ENCODE data around the gene PEX14. TPM values are rescaled to one million over a fixed set of nuclear protein-coding genes. Genes with fewer than 3 reads are reported as not detected.
A peak's percentile ranks its signal among the peaks of the same experiment; 100 is the strongest.

The PEX14 gene
- polyA plus RNA-seq, 1 donor from 2014 or later = 13.5 TPM

- H3K27ac ChIP-seq (ENCODE audit: low read length) = no peak overlapping the region
- H3K9me3 ChIP-seq (ENCODE audit: low read length) = no peaks in the 10 kb centered on the region
- H3K4me2 ChIP-seq (ENCODE audit: low read length) = no peak overlapping the region
- no peak overlapping the region for H2AFZ ChIP-seq (ENCODE audit: low read depth, low read length)
- no peaks in the 10 kb centered on the region for H3K79me2 ChIP-seq (replicated peaks; ENCODE audit: insufficient read depth, low read length)
- H4K20me1 ChIP-seq (ENCODE audit: insufficient read depth) = no peaks in the 10 kb centered on the region
- TF ChIP-seq TAF1 (IDR thresholded peaks at IDR 0.05; ENCODE audit: low read depth) = no peak
- no peak for TF ChIP-seq EP300 (conservative IDR thresholded peaks at IDR 0.05; ENCODE audit: poor library complexity, severe bottlenecking)
- TF ChIP-seq, protein P1, sequence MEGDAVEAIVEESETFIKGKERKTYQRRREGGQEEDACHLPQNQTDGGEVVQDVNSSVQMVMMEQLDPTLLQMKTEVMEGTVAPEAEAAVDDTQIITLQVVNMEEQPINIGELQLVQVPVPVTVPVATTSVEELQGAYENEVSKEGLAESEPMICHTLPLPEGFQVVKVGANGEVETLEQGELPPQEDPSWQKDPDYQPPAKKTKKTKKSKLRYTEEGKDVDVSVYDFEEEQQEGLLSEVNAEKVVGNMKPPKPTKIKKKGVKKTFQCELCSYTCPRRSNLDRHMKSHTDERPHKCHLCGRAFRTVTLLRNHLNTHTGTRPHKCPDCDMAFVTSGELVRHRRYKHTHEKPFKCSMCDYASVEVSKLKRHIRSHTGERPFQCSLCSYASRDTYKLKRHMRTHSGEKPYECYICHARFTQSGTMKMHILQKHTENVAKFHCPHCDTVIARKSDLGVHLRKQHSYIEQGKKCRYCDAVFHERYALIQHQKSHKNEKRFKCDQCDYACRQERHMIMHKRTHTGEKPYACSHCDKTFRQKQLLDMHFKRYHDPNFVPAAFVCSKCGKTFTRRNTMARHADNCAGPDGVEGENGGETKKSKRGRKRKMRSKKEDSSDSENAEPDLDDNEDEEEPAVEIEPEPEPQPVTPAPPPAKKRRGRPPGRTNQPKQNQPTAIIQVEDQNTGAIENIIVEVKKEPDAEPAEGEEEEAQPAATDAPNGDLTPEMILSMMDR (IDR thresholded peaks at IDR 0.05; ENCODE audit: poor library complexity, severe bottlenecking) = no peak
- no peak for TF ChIP-seq MXI1 (conservative IDR thresholded peaks at IDR 0.05; ENCODE audit: poor library complexity, severe bottlenecking)
- no peak for TF ChIP-seq RAD21 (conservative IDR thresholded peaks at IDR 0.05)
- no peak for TF ChIP-seq SMC3 (conservative IDR thresholded peaks at IDR 0.05; ENCODE audit: poor library complexity)
- TF ChIP-seq EZH2 (IDR thresholded peaks at IDR 0.05; ENCODE audit: borderline replicate concordance, insufficient read depth, low read length, poor library complexity, severe bottlenecking) = no peak
- no peak for TF ChIP-seq POLR2AphosphoS5 (IDR thresholded peaks at IDR 0.05)
- no peak for TF ChIP-seq REST (IDR thresholded peaks at IDR 0.05; ENCODE audit: borderline replicate concordance)
- H3K4me3 ChIP-seq (ENCODE audit: low read length) = no peak overlapping the region
- H3K9ac ChIP-seq (ENCODE audit: low read length) = no peak overlapping the region
- H3F3A ChIP-seq (ENCODE audit: insufficient read depth, low read length, poor library complexity, severe bottlenecking) = no peaks in the 10 kb centered on the region
- H3K36me3 ChIP-seq (ENCODE audit: insufficient read depth, low read length) = no peaks in the 10 kb centered on the region
- no peaks in the 10 kb centered on the region for H3K9me2 ChIP-seq (ENCODE audit: insufficient read depth, low read length)
- no peaks in the 10 kb centered on the region for H3K27me3 ChIP-seq (ENCODE audit: insufficient read depth, low read depth, low read length)
Measured at GRCh38 chr1:10586125-10586524, 111.4 kb downstream of the PEX14 start.

- Histone ChIP-seq H3K36me3 (ENCODE audit: insufficient read depth, low read length) (no peaks in the 10 kb centered on the region), H3K4me2 (ENCODE audit: low read length) (no peak overlapping the region), H3K79me2 (replicated peaks; ENCODE audit: insufficient read depth, low read length) (no peaks in the 10 kb centered on the region), H3K9me2 (ENCODE audit: insufficient read depth, low read length) (no peaks in the 10 kb centered on the region), H3K4me3 (ENCODE audit: low read length) (no peak overlapping the region), H3K9ac (ENCODE audit: low read length) (no peak overlapping the region), H3K9me3 (ENCODE audit: low read length) (no peaks in the 10 kb centered on the region), H4K20me1 (ENCODE audit: insufficient read depth) (no peaks in the 10 kb centered on the region), H3F3A (ENCODE audit: insufficient read depth, low read length, poor library complexity, severe bottlenecking) (no peaks in the 10 kb centered on the region), H3K27me3 (ENCODE audit: insufficient read depth, low read depth, low read length) (no peaks in the 10 kb centered on the region), H3K27ac (ENCODE audit: low read length) (no peak overlapping the region), H2AFZ (ENCODE audit: low read depth, low read length) (no peak overlapping the region)
- TF ChIP-seq TAF1 (IDR thresholded peaks at IDR 0.05; ENCODE audit: low read depth) = no peak
- peak; percentile 32 for TF ChIP-seq POLR2AphosphoS5 (IDR thresholded peaks at IDR 0.05)
- no peak for TF ChIP-seq REST (IDR thresholded peaks at IDR 0.05; ENCODE audit: borderline replicate concordance)
- TF ChIP-seq MXI1 (conservative IDR thresholded peaks at IDR 0.05; ENCODE audit: poor library complexity, severe bottlenecking) = no peak
- TF ChIP-seq RAD21 (conservative IDR thresholded peaks at IDR 0.05) = no peak
- TF ChIP-seq EP300 (conservative IDR thresholded peaks at IDR 0.05; ENCODE audit: poor library complexity, severe bottlenecking) = no peak
- no peak for TF ChIP-seq SMC3 (conservative IDR thresholded peaks at IDR 0.05; ENCODE audit: poor library complexity)
Measured at GRCh38 chr1:10588640-10589039, 113.9 kb downstream of the PEX14 start.
